IMR-90 (cell line): ENCODE measurements around the gene SMIM7. TPM values are rescaled to one million over a fixed set of nuclear protein-coding genes. Genes with fewer than 3 reads are reported as not detected.

ENCODE experiments used
- ATAC-seq: fragments of 200-7000 bp; cut with Tn5 transposase; 2 replicates; pipeline ENCODE4 v1.9.1; 2020; ENCODE audit warnings: low read depth, mild to moderate bottlenecking, moderate library complexity
- BruUV-seq: library from RNA; stranded (reverse); fragments of 400-500 nt; replicated peaks from 2 replicates; lab custom pipeline; 2021; lab: Mats Ljungman, UMichigan
- CTCF ChIA-PET: fragments of 300-600 bp; formaldehyde crosslinking; extraction: SDS; loops from one replicate; lab custom pipeline; 2021; ENCODE audit warnings: antibody characterized with exemption; lab: Yijun Ruan, JAX
- POLR2A ChIA-PET: fragments of 300-600 bp; sonication (Branson Sonifier 250); formaldehyde crosslinking; loops from one replicate; lab custom pipeline; 2022; ENCODE audit warnings: antibody characterized with exemption; ENCODE audit not compliant: unreplicated experiment; lab: Charles Lee
- DNase-seq: peaks from one replicate; pipeline ENCODE4 v3.0.0; 2013
- H2AFZ ChIP-seq: replicated peaks from 2 replicates; pipeline ENCODE3; 2013; ENCODE audit warnings: low read length, mild to moderate bottlenecking; ENCODE audit not compliant: poor library complexity
- H2AK5ac ChIP-seq: 2 replicates; pipeline ENCODE4 v1.6.1; 2013; ENCODE audit warnings: low read depth, low read length, inconsistent platforms
- H2AK9ac ChIP-seq: replicated peaks from 2 replicates; pipeline ENCODE3; 2013; ENCODE audit warnings: mild to moderate bottlenecking, low read depth, low read length, moderate library complexity; ENCODE audit not compliant: poor library complexity
- H2BK120ac ChIP-seq: 2 replicates; pipeline ENCODE4 v1.6.1; 2013; ENCODE audit warnings: low read depth, low read length, inconsistent platforms
- H2BK15ac ChIP-seq: 3 replicates; pipeline ENCODE4 v1.6.1; 2013; ENCODE audit warnings: low read depth, low read length, inconsistent platforms
- H2BK20ac ChIP-seq: 2 replicates; pipeline ENCODE4 v1.6.1; 2013; ENCODE audit warnings: low read depth, mild to moderate bottlenecking, inconsistent platforms, low read length, moderate library complexity
- H2BK5ac ChIP-seq: 2 replicates; pipeline ENCODE4 v1.6.1; 2013; ENCODE audit warnings: mild to moderate bottlenecking, low read depth, low read length, inconsistent platforms; ENCODE audit not compliant: poor library complexity, severe bottlenecking
- H3K14ac ChIP-seq: replicated peaks from 2 replicates; pipeline ENCODE4 v1.6.1; 2013; ENCODE audit warnings: low read depth, low read length, inconsistent platforms
- H3K18ac ChIP-seq: 2 replicates; pipeline ENCODE4 v1.6.1; 2013; ENCODE audit warnings: low read depth, low read length, control low read depth
- H3K23ac ChIP-seq: 2 replicates; pipeline ENCODE4 v1.6.1; 2013; ENCODE audit warnings: low read depth, low read length, inconsistent platforms
- H3K27ac ChIP-seq: 2 replicates; pipeline ENCODE4 v1.5.1; 2013; ENCODE audit warnings: mild to moderate bottlenecking, control low read depth, low read length; ENCODE audit not compliant: insufficient read depth
- H3K27me3 ChIP-seq: 2 replicates; pipeline ENCODE4 v1.6.1; 2013; ENCODE audit warnings: low read length; ENCODE audit not compliant: control insufficient read depth, insufficient read depth
- H3K36me3 ChIP-seq: 2 replicates; pipeline ENCODE4 v1.6.1; 2013; ENCODE audit warnings: low read length, mixed read lengths; ENCODE audit not compliant: control insufficient read depth, insufficient read depth
- H3K4ac ChIP-seq: 2 replicates; pipeline ENCODE4 v1.6.1; 2013; ENCODE audit warnings: low read depth, low read length, inconsistent platforms
- H3K4me1 ChIP-seq: 2 replicates; pipeline ENCODE4 v1.6.1; 2013; ENCODE audit warnings: low read length, mixed read lengths; ENCODE audit not compliant: control insufficient read depth, insufficient read depth
- H3K4me2 ChIP-seq: 2 replicates; pipeline ENCODE4 v1.6.1; 2013; ENCODE audit warnings: low read depth, mild to moderate bottlenecking, control low read depth, low read length, moderate library complexity
- H3K4me3 ChIP-seq: 2 replicates; pipeline ENCODE4 v1.5.1; 2013; ENCODE audit warnings: low read depth, mild to moderate bottlenecking, control low read depth, low read length, moderate library complexity; ENCODE audit not compliant: insufficient read depth
- H3K56ac ChIP-seq: 2 replicates; pipeline ENCODE4 v1.6.1; 2013; ENCODE audit warnings: low read length, inconsistent platforms; ENCODE audit not compliant: insufficient read depth; ENCODE audit errors: extremely low read depth
- H3K79me1 ChIP-seq, 2 experiments: 2 replicates each; pipeline ENCODE4 v1.6.1; 2013; ENCODE audit warnings: low read length in 2 of 2, inconsistent platforms in 1 of 2, low read depth in 1 of 2
- H3K9ac ChIP-seq: 2 replicates; pipeline ENCODE4 v1.6.1; 2013; ENCODE audit warnings: low read depth, low read length, control low read depth
- H3K9me1 ChIP-seq: 2 replicates; pipeline ENCODE4 v1.6.1; 2013; ENCODE audit warnings: low read length, inconsistent platforms; ENCODE audit not compliant: insufficient read depth
- H3K9me3 ChIP-seq: 2 replicates; pipeline ENCODE4 v1.6.1; 2013; ENCODE audit warnings: low read length; ENCODE audit not compliant: control insufficient read depth, insufficient read depth
- H4K20me1 ChIP-seq: 2 replicates; pipeline ENCODE4 v1.6.1; 2013; ENCODE audit warnings: low read length, inconsistent platforms; ENCODE audit not compliant: insufficient read depth
- H4K5ac ChIP-seq: 2 replicates; pipeline ENCODE4 v1.6.1; 2013; ENCODE audit warnings: mild to moderate bottlenecking, low read depth, low read length, control low read depth
- H4K8ac ChIP-seq, 2 experiments: 2 replicates each; pipeline ENCODE4 v1.6.1; 2013; ENCODE audit warnings: low read depth in 2 of 2, low read length in 2 of 2, control low read depth in 1 of 2, inconsistent platforms in 1 of 2
- H4K91ac ChIP-seq: 2 replicates; pipeline ENCODE4 v1.6.1; 2013; ENCODE audit warnings: low read depth, low read length, inconsistent platforms; ENCODE audit not compliant: insufficient read depth
- BHLHE40 ChIP-seq: fragments of 150-350 bp; IDR thresholded peaks from 2 replicates; pipeline ENCODE4 v1.6.1; 2016; ENCODE audit warnings: mild to moderate bottlenecking, low read depth, low read length
- CEBPB ChIP-seq: IDR thresholded peaks from 2 replicates; pipeline ENCODE4 v1.6.1; 2012; ENCODE audit warnings: low read depth, low read length, improper control_type of control experiment
- CHD1 ChIP-seq: IDR thresholded peaks from 2 replicates; pipeline ENCODE4 v1.6.1; 2012; ENCODE audit warnings: low read depth, low read length, improper control_type of control experiment
- FOS ChIP-seq: fragments of 150-350 bp; IDR thresholded peaks from 2 replicates; pipeline ENCODE4 v1.6.1; 2016; ENCODE audit warnings: low read depth, low read length
- MAFK ChIP-seq: IDR thresholded peaks from 2 replicates; pipeline ENCODE4 v1.6.1; 2012; ENCODE audit warnings: low read depth, low read length, improper control_type of control experiment
- MAZ ChIP-seq: IDR thresholded peaks from 2 replicates; pipeline ENCODE4 v1.6.1; 2012; ENCODE audit warnings: low read depth, mild to moderate bottlenecking, low read length, improper control_type of control experiment, moderate library complexity, borderline replicate concordance
- MXI1 ChIP-seq: IDR thresholded peaks from 2 replicates; pipeline ENCODE4 v1.6.1; 2012; ENCODE audit warnings: low read depth, mild to moderate bottlenecking, low read length, moderate library complexity, borderline replicate concordance
- NFE2L2 ChIP-seq: fragments of 150-350 bp; IDR thresholded peaks from 2 replicates; pipeline ENCODE4 v1.6.1; 2016; ENCODE audit warnings: low read depth, mild to moderate bottlenecking, low read length
- POLR2A ChIP-seq: IDR thresholded peaks from 2 replicates; pipeline ENCODE4 v1.6.1; 2012; ENCODE audit warnings: mild to moderate bottlenecking, low read depth, low read length
- RAD21 ChIP-seq: IDR thresholded peaks from 2 replicates; pipeline ENCODE4 v1.6.1; 2012; ENCODE audit warnings: low read length, improper control_type of control experiment
- RCOR1 ChIP-seq: IDR thresholded peaks from 2 replicates; pipeline ENCODE4 v1.6.1; 2012; ENCODE audit warnings: mild to moderate bottlenecking, low read length, improper control_type of control experiment; ENCODE audit not compliant: insufficient replicate concordance
- RFX5 ChIP-seq: IDR thresholded peaks from 2 replicates; pipeline ENCODE4 v1.8.0; 2012; ENCODE audit warnings: low read depth, mild to moderate bottlenecking, low read length, moderate library complexity
- SMC3 ChIP-seq: fragments of 150-350 bp; IDR thresholded peaks from 2 replicates; pipeline ENCODE4 v1.6.1; 2016; ENCODE audit warnings: low read depth, mild to moderate bottlenecking, antibody characterized with exemption, low read length, moderate library complexity
- WGBS, 2 experiments: methylation state at CpG; one replicate each; pipeline versions ENCODE4 v1.1.5 to v1.1.7; 2013; ENCODE audit warnings: missing lambda C conversion rate in 2 of 2; ENCODE audit not compliant: insufficient read length in 1 of 2; ENCODE audit errors: extremely low coverage in 2 of 2; 5-methylcytosine and 5-hydroxymethylcytosine counted together
- dilution Hi-C: fragments of 300-500 bp; cut with HindIII; formaldehyde crosslinking; loops from one replicate; pipeline ENCODE4 v1.14.3; 2018; ENCODE audit warnings: low sequenced_read_pairs; ENCODE audit not compliant: unreplicated experiment
- in situ Hi-C: fragments of 300-500 bp; cut with MboI; formaldehyde crosslinking; loops from 3 replicates; pipeline ENCODE4 v1.14.3; 2019; ENCODE audit warnings: low sequenced_read_pairs, inconsistent platforms, mixed read lengths
- intact Hi-C: fragments of 100-400 bp; cut with micrococcal nuclease; formaldehyde crosslinking; loops from 2 replicates; pipeline ENCODE4 v1.10.0; 2022
- polyA plus RNA-seq, 3 experiments: library from polyadenylated mRNA; depleted of rRNA; stranded (reverse); fragments of >200 nt; gene quantifications; 2 replicates each; pipeline ENCODE4 v1.2.3, GENCODE V29; 2012; ENCODE audit warnings: low replicate concordance in 1 of 3
- total RNA-seq: library from RNA; depleted of rRNA; stranded (reverse); fragments of >200 nt; gene quantifications from 2 replicates; pipeline ENCODE4 v1.2.3, GENCODE V29; 2012
- TF ChIP-seq, protein P1 (sequence below): fragments of 150-350 bp; IDR thresholded peaks from 2 replicates; pipeline ENCODE4 v1.6.1; 2016; ENCODE audit warnings: low read depth, mild to moderate bottlenecking, low read length, moderate library complexity, borderline replicate concordance
- TF ChIP-seq, protein P2 (sequence below): conservative IDR thresholded peaks from 2 replicates; pipeline ENCODE4 v1.5.1; 2012; ENCODE audit warnings: mild to moderate bottlenecking, low read depth, low read length, improper control_type of control experiment
- TF ChIP-seq, protein P3 (sequence below): fragments of 150-350 bp; IDR thresholded peaks from 2 replicates; pipeline ENCODE4 v1.6.1; 2017; ENCODE audit warnings: mild to moderate bottlenecking, antibody characterized with exemption, low read length, low read depth

The SMIM7 gene
- total and polyA plus RNA-seq, 2 of the 4 experiments (the other 2 are of a cell fraction) = 55.7 to 64.8 TPM

DNA sequence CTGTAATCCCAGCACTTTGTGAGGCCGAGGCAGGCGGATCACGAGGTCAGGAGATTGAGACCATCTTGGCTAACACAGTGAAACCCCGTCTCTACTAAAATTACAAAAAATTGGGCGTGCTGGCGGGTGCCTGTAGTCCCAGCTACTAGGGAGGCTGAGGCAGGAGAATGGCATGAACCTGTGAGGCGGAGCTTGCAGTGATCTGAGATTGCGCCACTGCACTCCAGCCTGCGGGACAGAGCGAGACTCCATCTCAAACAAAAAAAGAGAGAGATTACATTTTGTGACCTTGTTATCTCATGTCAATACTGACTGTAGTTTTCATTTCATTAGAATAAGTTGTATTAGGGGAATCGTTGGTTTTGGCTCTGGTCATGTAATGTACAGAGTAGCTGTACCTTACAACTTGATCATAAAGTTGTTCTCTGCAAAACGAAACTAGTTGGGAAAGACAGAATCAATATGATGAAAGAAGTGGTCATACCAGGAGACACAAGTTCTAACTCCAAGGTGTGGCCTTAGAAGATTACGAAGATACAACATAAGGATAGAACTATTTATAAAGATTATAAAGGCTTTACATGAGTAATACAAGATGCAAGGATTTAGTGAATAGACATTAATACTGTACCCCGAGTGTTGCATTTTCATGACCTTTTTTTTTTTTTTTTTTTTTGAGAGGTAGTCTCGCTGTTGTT lies 16.3 kb upstream of the SMIM7 start:
- no peak overlapping the region for H3K4ac ChIP-seq
- peaks cover 3% of the 10 kb centered on the region; the same call in 1 of the 2 replicates for H3K9me1 ChIP-seq

More for the DNA sequence above, 16.3 kb upstream of the SMIM7 start:
- Histone ChIP-seq H2AFZ (no peak overlapping the region), H3K4me1 (no peaks in the 10 kb centered on the region), H4K8ac (no peak overlapping the region), H2AK5ac (no peak overlapping the region), H2BK20ac (no peak overlapping the region), H3K79me1 (no peaks in the 10 kb centered on the region), H3K36me3 (no peaks in the 10 kb centered on the region), H3K4me3 (no peak overlapping the region), H3K27ac (no peak overlapping the region), H3K9ac (no peak overlapping the region), H3K18ac (no peak overlapping the region), H4K91ac (no peak overlapping the region), H2BK120ac (no peak overlapping the region), H3K4me2 (no peak overlapping the region), H3K56ac (no peak overlapping the region), H2BK15ac (no peak overlapping the region), H3K14ac (no peak overlapping the region), H4K20me1 (no peaks in the 10 kb centered on the region), H2BK5ac (no peak overlapping the region), H3K27me3 (no peaks in the 10 kb centered on the region), H4K5ac (no peak overlapping the region), H2AK9ac (no peak overlapping the region), H3K23ac (no peak overlapping the region), H3K9me3 (no peaks in the 10 kb centered on the region)
- in situ Hi-C loops = no loop called here
- no peak for TF ChIP-seq MAZ
- no peak for TF ChIP-seq RFX5
- TF ChIP-seq CHD1 = no peak
- TF ChIP-seq, protein P1, sequence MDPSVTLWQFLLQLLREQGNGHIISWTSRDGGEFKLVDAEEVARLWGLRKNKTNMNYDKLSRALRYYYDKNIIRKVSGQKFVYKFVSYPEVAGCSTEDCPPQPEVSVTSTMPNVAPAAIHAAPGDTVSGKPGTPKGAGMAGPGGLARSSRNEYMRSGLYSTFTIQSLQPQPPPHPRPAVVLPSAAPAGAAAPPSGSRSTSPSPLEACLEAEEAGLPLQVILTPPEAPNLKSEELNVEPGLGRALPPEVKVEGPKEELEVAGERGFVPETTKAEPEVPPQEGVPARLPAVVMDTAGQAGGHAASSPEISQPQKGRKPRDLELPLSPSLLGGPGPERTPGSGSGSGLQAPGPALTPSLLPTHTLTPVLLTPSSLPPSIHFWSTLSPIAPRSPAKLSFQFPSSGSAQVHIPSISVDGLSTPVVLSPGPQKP = no peak
- TF ChIP-seq MXI1 = no peak
- TF ChIP-seq CEBPB = no peak
- no peak for TF ChIP-seq RAD21
- TF ChIP-seq FOS = no peak
- TF ChIP-seq, protein P2, sequence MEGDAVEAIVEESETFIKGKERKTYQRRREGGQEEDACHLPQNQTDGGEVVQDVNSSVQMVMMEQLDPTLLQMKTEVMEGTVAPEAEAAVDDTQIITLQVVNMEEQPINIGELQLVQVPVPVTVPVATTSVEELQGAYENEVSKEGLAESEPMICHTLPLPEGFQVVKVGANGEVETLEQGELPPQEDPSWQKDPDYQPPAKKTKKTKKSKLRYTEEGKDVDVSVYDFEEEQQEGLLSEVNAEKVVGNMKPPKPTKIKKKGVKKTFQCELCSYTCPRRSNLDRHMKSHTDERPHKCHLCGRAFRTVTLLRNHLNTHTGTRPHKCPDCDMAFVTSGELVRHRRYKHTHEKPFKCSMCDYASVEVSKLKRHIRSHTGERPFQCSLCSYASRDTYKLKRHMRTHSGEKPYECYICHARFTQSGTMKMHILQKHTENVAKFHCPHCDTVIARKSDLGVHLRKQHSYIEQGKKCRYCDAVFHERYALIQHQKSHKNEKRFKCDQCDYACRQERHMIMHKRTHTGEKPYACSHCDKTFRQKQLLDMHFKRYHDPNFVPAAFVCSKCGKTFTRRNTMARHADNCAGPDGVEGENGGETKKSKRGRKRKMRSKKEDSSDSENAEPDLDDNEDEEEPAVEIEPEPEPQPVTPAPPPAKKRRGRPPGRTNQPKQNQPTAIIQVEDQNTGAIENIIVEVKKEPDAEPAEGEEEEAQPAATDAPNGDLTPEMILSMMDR = no peak
- TF ChIP-seq, protein P3, sequence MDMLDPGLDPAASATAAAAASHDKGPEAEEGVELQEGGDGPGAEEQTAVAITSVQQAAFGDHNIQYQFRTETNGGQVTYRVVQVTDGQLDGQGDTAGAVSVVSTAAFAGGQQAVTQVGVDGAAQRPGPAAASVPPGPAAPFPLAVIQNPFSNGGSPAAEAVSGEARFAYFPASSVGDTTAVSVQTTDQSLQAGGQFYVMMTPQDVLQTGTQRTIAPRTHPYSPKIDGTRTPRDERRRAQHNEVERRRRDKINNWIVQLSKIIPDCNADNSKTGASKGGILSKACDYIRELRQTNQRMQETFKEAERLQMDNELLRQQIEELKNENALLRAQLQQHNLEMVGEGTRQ = no peak
- TF ChIP-seq BHLHE40 = no peak
- TF ChIP-seq POLR2A = no peak
- TF ChIP-seq NFE2L2 = no peak
- no peak for TF ChIP-seq RCOR1
- no peak for TF ChIP-seq MAFK
- no peak for TF ChIP-seq SMC3
- ChIA-PET POLR2A (no interaction called here), CTCF (interaction anchor here (0.6 kb wide), 1 partner anchor 9 kb away, joined by 3 read pairs; no protein-coding TSS in a partner anchor)
- intact Hi-C loops = no loop called here
- 80% methylated on average over 2 of the region's 15 CpGs; no CpG with 5 or more reads in 1 of the 2 experiments for WGBS, 2 experiments
- dilution Hi-C loops = no loop called here
- BruUV-seq = no TSS peak
- ATAC-seq (no peak), DNase-seq (no peak)
